Kidney (tissue), 14 donors: ENCODE data around the gene DHRS13. TPM values are rescaled to one million over a fixed set of nuclear protein-coding genes. Genes with fewer than 3 reads are reported as not detected.

ENCODE experiments used
- DNase-seq, 5 donors: peaks; one replicate each; pipeline ENCODE4 v3.0.0-alpha.2; 2013 to 2020
- FAIRE-seq: peaks from 2 replicates; lab custom pipeline; 2012; peaks lifted over from hg19 to GRCh38; lab: Jason Lieb, UNC
- H3K27ac ChIP-seq, 2 donors: one replicate each; pipeline ENCODE4 v1.7.0; 2013; ENCODE audit warnings: low read depth in 2 of 2, low read length in 2 of 2, inconsistent platforms in 1 of 2
- H3K27me3 ChIP-seq: one replicate; pipeline ENCODE4 v1.7.1; 2013; ENCODE audit warnings: low read length, inconsistent platforms; ENCODE audit not compliant: control insufficient read depth, insufficient read depth
- H3K36me3 ChIP-seq, 3 donors: one replicate each; pipeline versions ENCODE4 v1.7.0 to v1.7.1; 2013; ENCODE audit warnings: low read length in 3 of 3, control low read depth in 1 of 3, inconsistent platforms in 1 of 3; ENCODE audit not compliant: insufficient read depth in 3 of 3, control insufficient read depth in 2 of 3
- H3K4me1 ChIP-seq, 3 donors: one replicate each; pipeline versions ENCODE4 v1.7.0 to v1.7.1; 2013; ENCODE audit warnings: low read length in 3 of 3, inconsistent platforms in 1 of 3, low read depth in 1 of 3; ENCODE audit not compliant: control insufficient read depth in 2 of 3, insufficient read depth in 2 of 3
- H3K4me3 ChIP-seq, 3 donors: one replicate each; pipeline versions ENCODE4 v1.7.0 to v1.8.1; 2013; ENCODE audit warnings: low read length in 3 of 3, control low read depth in 1 of 3, inconsistent platforms in 1 of 3
- H3K9ac ChIP-seq, 3 donors: one replicate each; pipeline versions ENCODE4 v1.7.0 to v1.7.1; 2013; ENCODE audit warnings: low read length in 3 of 3, control low read depth in 1 of 3, inconsistent platforms in 1 of 3
- H3K9me3 ChIP-seq, 3 donors: one replicate each; pipeline versions ENCODE4 v1.7.0 to v1.7.1; 2013; ENCODE audit warnings: low read length in 3 of 3, control low read depth in 1 of 3, inconsistent platforms in 1 of 3; ENCODE audit not compliant: control insufficient read depth in 2 of 3, insufficient read depth in 1 of 3
- CTCF ChIP-seq: IDR thresholded peaks from 3 replicates; pipeline ENCODE4 v1.5.1; 2012; ENCODE audit warnings: mild to moderate bottlenecking, moderate library complexity, borderline replicate concordance; ENCODE audit not compliant: insufficient read depth; ENCODE audit errors: extremely low read depth
- intact Hi-C: fragments of 100-400 bp; cut with DNase I; formaldehyde crosslinking; loops from one replicate; pipeline ENCODE4 v1.11.1; 2022
- polyA plus RNA-seq: library from polyadenylated mRNA; stranded (reverse); fragments of 350-450 nt; fragmentation: Illumina TruSeq; extraction: RNeasy Lipid Tissue Mini Kit (QIAGEN cat#74804); gene quantifications from one replicate; pipeline ENCODE4 v1.2.3, GENCODE V29; 2014; ENCODE audit warnings: low read depth, low replicate concordance; ENCODE audit not compliant: insufficient read depth
- total RNA-seq: library from RNA; stranded (reverse); fragmentation: NEBNext Ultra II Directional; extraction: Animal tissue kit (Norgen Biotek cat#: 25700); gene quantifications from one replicate; pipeline ENCODE4 v1.2.1, GENCODE V29; 2021
- donor health status: control.
- donor health status: control.
- donor health status: control.
- donor health status: control.
- donor health status: control.
- donor health status: DM: yes; HTN: yes; CAD: no.
- donor health status: Normal renal cell carcinoma (clear cell type).

Gene DHRS13
- total and polyA plus RNA-seq, 2 donors from 2014 or later: 21.6 to 29.5 TPM

DNA sequence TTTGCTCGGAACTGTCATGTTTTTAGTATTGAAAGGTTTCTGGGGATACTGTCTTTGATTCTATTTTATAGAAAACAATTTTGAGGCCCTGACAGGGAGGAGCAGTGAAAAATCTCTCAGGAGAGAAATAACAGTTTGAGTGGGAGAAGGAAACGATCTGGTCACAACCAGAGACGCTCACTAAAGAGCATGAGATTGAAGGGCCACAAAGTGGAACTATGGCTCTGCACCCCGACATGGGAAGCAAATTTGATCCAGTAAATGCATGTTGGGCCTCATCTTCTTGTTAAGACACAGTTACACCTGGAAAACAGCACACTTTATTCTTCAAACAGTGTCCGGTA, 47.6 kb downstream of the DHRS13 start:
- TF ChIP-seq CTCF: no peak
- Histone ChIP-seq H3K27me3 (no peaks in the 10 kb centered on the region), H3K9me3 (no peaks in the 10 kb centered on the region), H3K27ac (peak overlapping the region in 1 of 2 donors; percentile 79), H3K36me3 (peaks cover 7 to 20% (median 13%) of the 10 kb centered on the region in 3 donors), H3K9ac (peak overlapping the region; percentile 93 to 96 (median 96)), H3K4me3 (peak overlapping the region; percentile 93 to 97 (median 94)), H3K4me1 (peaks cover 0 to 9% (median 5%) of the 10 kb centered on the region in 3 donors)
- DNase-seq: no peak
- no peak for FAIRE-seq
- intact Hi-C loops: no loop called here

DNA sequence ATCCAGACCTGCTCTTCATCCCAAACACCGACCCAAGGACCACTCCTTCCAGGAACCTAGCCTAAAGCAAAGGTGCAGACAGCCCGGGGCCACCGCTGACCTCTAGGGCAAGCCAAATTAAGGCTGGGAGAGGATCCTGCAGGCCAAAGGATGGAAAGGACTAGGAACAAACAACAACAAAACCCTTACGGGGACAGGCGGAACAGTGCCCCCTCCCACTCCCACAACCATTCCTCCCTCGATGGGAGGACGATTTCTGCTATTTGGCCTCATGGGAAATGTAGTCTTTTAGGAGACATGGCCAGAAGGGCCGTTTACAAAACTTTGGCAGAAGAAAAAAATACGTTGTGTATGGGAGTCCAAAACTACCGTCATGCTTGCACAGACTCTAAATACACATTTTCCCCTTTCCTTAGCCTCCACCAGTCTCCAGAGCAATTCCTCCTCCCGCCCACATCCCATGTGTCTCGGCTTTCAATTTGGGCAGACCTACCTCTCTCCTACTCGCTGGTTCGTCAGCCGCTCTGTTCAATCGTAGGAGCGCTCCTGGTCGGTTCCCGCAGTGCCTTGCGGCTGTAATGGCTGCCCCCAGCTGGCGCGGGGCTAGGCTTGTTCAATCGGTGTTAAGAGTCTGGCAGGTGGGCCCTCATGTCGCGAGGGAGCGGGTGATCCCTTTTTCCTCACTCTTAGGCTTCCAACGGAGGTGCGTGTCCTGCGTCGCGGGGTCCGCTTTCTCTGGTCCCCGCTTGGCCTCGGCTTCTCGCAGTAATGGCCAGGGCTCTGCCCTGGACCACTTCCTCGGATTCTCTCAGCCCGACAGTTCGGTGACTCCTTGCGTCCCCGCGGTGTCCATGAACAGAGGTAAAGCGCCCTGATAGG, 48.2 kb downstream of the DHRS13 start, which contains the start of gene ERAL1:
TSS of gene ERAL1 (plus strand) at position 560 of the 879 bp plus-strand sequence. CDS start at position 579, 19 bp downstream.
- Histone ChIP-seq H3K9ac (peak within 1 kb of the TSS; percentile 93 to 96 (median 96)), H3K27ac (peak within 1 kb of the TSS in 1 of 2 donors; percentile 79), H3K9me3 (no peaks in the 10 kb centered on the region), H3K27me3 (no peaks in the 10 kb centered on the region), H3K4me1 (peaks cover 0 to 9% (median 5%) of the 10 kb centered on the region in 3 donors), H3K4me3 (peak within 1 kb of the TSS; percentile 93 to 97 (median 94)), H3K36me3 (peaks cover 7 to 18% (median 11%) of the 10 kb centered on the region in 3 donors)
- no peak for FAIRE-seq
- intact Hi-C loops: no loop called here
- DNase-seq: peak; percentile 86 to 96 (median 94)
- peak; percentile 13 for TF ChIP-seq CTCF

DNA sequence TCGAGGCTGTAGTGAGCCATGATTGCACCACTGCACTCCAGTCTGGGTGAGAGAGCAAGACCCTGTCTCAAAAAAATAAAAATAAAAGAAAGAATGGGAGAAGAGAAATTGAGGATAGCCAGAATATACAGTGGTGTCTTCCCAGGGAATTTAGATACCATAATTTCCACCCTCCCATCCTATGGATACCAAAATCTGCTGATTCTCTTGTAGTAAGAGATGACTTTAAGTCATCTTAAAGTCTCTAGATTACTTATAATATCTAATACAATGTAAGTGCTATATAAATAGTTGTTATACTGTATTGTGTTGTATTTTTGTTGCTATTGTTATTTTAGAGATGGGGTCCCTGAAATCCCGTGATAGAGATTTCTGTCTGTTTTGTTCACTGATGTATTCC, 49.6 kb downstream of the DHRS13 start:
- intact Hi-C loops: no loop called here
- Histone ChIP-seq H3K27me3 (no peaks in the 10 kb centered on the region), H3K4me1 (peaks cover 0 to 9% (median 5%) of the 10 kb centered on the region in 3 donors), H3K27ac (no peak overlapping the region), H3K9ac (no peak overlapping the region), H3K36me3 (peaks cover 5 to 10% (median 6%) of the 10 kb centered on the region in 3 donors), H3K9me3 (no peaks in the 10 kb centered on the region), H3K4me3 (no peak overlapping the region)
- FAIRE-seq (no peak), DNase-seq (no peak)
- no peak for TF ChIP-seq CTCF
